Kidney epithelial cell (primary cell): ENCODE data around the gene ARHGDIG. TPM values are rescaled to one million over a fixed set of nuclear protein-coding genes. Genes with fewer than 3 reads are reported as not detected.

Experiments used
- DNase-seq: peaks from one replicate; pipeline ENCODE4 v3.0.0-alpha.2; 2010; ENCODE audit warnings: low read depth
- H3K27me3 ChIP-seq: 2 replicates; pipeline ENCODE4 v1.6.0; 2011; ENCODE audit warnings: low read length; ENCODE audit not compliant: control insufficient read depth, insufficient read depth
- H3K36me3 ChIP-seq: 2 replicates; pipeline ENCODE4 v1.5.1; 2011; ENCODE audit warnings: low read length; ENCODE audit not compliant: control insufficient read depth, insufficient read depth
- H3K4me3 ChIP-seq: 2 replicates; pipeline ENCODE4 v1.5.1; 2011; ENCODE audit warnings: low read depth, mild to moderate bottlenecking, control low read depth, low read length
- CTCF ChIP-seq: IDR thresholded peaks from 2 replicates; pipeline ENCODE4 v1.5.1; 2011; ENCODE audit warnings: mild to moderate bottlenecking, moderate library complexity, low read length, control low read depth, inconsistent platforms; ENCODE audit not compliant: insufficient read depth, poor library complexity, severe bottlenecking
- total RNA-seq: library from RNA; depleted of rRNA; stranded (reverse); fragments of >200 nt; gene quantifications from 2 replicates; pipeline ENCODE4 v1.2.3, GENCODE V29; 2015

Gene ARHGDIG
- total RNA-seq, 1 donor from 2014 or later, result 0.96 TPM

GRCh38 chr16:273547-274421 lies 6.6 kb upstream of the ARHGDIG start:
- DNase-seq, result no peak
- Histone ChIP-seq H3K36me3 (no peaks in the 10 kb centered on the region), H3K27me3 (peaks cover 60% of the 10 kb centered on the region), H3K4me3 (no peak overlapping the region)
- TF ChIP-seq CTCF, result no peak

GRCh38 chr16:275041-275641 lies 5.2 kb upstream of the ARHGDIG start:
- TF ChIP-seq CTCF, result no peak
- H3K4me3 ChIP-seq, result peak overlapping the region; percentile 11
- DNase-seq, result no peak
- H3K36me3 ChIP-seq, result no peaks in the 10 kb centered on the region
- peaks cover 57% of the 10 kb centered on the region for H3K27me3 ChIP-seq

- Histone ChIP-seq H3K36me3 (no peaks in the 10 kb centered on the region), H3K4me3 (peak within 1 kb of the TSS; percentile 11), H3K27me3 (peaks cover 57% of the 10 kb centered on the region)
- TF ChIP-seq CTCF, result no peak
- DNase-seq, result no peak
Observed at GRCh38 chr16:275786-276232, 4.6 kb upstream of the ARHGDIG start, which contains the start of gene RGS11. RGS11 (minus strand) TSS chr16:275944; CDS start chr16:275911, 33 bp downstream.

DNA sequence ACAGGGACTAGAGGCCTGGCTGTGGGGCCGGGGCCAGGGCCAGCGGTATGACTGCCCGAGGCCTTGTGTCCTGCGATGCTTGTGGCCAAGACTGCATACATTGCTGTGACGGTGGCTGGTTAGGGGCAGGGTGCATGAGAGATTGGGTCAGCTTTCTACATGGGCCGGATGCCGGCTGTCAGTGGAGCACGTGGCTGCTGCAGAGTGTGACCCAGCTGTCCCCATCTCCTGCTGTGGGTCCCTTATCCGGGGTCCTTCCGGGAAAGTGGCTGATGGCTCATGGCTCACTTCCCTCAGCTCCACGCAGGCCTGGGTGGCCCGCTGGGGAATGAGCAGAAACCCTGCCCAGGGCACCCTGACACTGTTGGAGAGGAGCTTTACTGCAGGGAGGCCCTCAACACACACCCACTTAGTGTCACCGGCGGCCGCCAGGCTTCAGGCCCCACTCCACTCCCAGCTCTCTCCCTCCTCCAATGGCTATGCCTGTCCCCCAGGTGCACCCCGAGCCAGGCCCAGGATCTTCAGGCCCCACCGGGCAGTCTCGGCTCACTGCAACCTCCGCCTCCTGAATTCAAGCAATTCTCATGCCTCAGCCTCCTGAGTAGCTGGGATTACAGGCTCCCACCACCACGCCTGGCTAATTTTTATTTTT lies 3.8 kb upstream of the ARHGDIG start:
- DNase-seq, result no peak
- Histone ChIP-seq H3K4me3 (no peak overlapping the region), H3K36me3 (no peaks in the 10 kb centered on the region), H3K27me3 (peaks cover 59% of the 10 kb centered on the region)
- no peak for TF ChIP-seq CTCF

DNA sequence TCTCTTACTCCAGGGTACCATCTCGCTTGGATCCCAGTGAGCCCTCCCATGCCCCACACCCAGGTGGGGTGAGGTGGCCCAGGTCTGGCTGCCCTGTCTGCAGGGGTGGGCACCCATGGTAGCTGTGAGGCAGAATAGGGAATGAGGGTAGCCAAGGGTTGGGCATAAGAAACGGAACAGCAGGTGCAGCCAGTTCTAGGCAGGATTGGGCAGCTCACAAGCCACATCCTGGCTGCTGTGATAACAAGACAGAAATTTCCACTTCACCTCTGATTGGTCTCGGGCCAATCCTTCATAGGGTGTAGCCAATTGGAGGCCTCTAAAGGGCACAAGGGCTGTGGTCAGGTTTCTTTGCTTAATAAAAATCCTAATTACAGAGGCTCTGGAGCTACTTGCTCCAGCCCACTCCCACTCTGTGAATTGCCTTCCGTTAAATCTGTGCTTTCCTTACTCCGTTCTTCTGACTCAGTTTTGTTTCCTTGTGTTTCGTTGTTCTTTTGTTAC lies 1.5 kb upstream of the ARHGDIG start:
- DNase-seq, result peak; percentile 5
- H3K4me3 ChIP-seq, result no peak overlapping the region
- no peaks in the 10 kb centered on the region for H3K36me3 ChIP-seq
- H3K27me3 ChIP-seq, result peaks cover 58% of the 10 kb centered on the region
- no peak for TF ChIP-seq CTCF
